PC-3 (cell line): ENCODE results near the gene ZRANB3.

ENCODE experiments used
- EZH2 ChIP-seq: fragments of 300-600 bp; sonication (generic); IDR thresholded peaks from one replicate; pipeline ENCODE4 v1.6.1; 2017; ENCODE audit warnings: antibody characterized with exemption, mild to moderate bottlenecking, low read length; ENCODE audit not compliant: unreplicated experiment
- TF ChIP-seq, protein P1 (sequence below): fragments of 300-600 bp; sonication (generic); conservative IDR thresholded peaks from 2 replicates; pipeline ENCODE4 v1.5.1; 2017; ENCODE audit warnings: antibody characterized with exemption, low read depth, mild to moderate bottlenecking, low read length

DNA sequence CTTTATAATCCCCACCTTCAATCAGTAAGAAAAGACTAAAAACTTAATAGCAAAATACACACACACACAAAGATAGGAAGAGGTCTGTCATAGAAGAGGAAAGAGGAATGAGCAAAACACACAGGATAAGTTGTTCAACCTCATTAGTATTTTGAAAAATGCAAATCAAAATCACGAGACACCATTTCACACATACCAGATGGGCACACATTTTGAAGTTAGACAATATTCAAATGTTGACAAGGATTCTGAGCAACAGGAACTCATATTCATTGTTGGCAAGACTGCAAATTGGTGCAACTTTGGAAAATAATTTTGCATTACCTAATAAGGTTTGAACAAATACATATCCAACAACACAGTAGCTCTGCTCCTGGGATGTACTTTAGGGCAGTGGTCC, 351.3 kb downstream of the ZRANB3 start:
- TF ChIP-seq, protein P1, sequence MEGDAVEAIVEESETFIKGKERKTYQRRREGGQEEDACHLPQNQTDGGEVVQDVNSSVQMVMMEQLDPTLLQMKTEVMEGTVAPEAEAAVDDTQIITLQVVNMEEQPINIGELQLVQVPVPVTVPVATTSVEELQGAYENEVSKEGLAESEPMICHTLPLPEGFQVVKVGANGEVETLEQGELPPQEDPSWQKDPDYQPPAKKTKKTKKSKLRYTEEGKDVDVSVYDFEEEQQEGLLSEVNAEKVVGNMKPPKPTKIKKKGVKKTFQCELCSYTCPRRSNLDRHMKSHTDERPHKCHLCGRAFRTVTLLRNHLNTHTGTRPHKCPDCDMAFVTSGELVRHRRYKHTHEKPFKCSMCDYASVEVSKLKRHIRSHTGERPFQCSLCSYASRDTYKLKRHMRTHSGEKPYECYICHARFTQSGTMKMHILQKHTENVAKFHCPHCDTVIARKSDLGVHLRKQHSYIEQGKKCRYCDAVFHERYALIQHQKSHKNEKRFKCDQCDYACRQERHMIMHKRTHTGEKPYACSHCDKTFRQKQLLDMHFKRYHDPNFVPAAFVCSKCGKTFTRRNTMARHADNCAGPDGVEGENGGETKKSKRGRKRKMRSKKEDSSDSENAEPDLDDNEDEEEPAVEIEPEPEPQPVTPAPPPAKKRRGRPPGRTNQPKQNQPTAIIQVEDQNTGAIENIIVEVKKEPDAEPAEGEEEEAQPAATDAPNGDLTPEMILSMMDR, result no peak
- TF ChIP-seq EZH2, result no peak
